Left hindlimb (tissue), 1 donor: Measurements from ENCODE around the gene PIK3C2B.
"Not testable (repeated sequence)": the region's sequence is repeated elsewhere in the genome, so short reads cannot be mapped to it uniquely, and the experiment has no call there.

Experiments
- DNase-seq: peaks from one replicate; pipeline ENCODE4 v3.0.0-alpha.2; 2018

The PIK3C2B gene, protein sequence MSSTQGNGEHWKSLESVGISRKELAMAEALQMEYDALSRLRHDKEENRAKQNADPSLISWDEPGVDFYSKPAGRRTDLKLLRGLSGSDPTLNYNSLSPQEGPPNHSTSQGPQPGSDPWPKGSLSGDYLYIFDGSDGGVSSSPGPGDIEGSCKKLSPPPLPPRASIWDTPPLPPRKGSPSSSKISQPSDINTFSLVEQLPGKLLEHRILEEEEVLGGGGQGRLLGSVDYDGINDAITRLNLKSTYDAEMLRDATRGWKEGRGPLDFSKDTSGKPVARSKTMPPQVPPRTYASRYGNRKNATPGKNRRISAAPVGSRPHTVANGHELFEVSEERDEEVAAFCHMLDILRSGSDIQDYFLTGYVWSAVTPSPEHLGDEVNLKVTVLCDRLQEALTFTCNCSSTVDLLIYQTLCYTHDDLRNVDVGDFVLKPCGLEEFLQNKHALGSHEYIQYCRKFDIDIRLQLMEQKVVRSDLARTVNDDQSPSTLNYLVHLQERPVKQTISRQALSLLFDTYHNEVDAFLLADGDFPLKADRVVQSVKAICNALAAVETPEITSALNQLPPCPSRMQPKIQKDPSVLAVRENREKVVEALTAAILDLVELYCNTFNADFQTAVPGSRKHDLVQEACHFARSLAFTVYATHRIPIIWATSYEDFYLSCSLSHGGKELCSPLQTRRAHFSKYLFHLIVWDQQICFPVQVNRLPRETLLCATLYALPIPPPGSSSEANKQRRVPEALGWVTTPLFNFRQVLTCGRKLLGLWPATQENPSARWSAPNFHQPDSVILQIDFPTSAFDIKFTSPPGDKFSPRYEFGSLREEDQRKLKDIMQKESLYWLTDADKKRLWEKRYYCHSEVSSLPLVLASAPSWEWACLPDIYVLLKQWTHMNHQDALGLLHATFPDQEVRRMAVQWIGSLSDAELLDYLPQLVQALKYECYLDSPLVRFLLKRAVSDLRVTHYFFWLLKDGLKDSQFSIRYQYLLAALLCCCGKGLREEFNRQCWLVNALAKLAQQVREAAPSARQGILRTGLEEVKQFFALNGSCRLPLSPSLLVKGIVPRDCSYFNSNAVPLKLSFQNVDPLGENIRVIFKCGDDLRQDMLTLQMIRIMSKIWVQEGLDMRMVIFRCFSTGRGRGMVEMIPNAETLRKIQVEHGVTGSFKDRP (N-terminal part only)

DNA sequence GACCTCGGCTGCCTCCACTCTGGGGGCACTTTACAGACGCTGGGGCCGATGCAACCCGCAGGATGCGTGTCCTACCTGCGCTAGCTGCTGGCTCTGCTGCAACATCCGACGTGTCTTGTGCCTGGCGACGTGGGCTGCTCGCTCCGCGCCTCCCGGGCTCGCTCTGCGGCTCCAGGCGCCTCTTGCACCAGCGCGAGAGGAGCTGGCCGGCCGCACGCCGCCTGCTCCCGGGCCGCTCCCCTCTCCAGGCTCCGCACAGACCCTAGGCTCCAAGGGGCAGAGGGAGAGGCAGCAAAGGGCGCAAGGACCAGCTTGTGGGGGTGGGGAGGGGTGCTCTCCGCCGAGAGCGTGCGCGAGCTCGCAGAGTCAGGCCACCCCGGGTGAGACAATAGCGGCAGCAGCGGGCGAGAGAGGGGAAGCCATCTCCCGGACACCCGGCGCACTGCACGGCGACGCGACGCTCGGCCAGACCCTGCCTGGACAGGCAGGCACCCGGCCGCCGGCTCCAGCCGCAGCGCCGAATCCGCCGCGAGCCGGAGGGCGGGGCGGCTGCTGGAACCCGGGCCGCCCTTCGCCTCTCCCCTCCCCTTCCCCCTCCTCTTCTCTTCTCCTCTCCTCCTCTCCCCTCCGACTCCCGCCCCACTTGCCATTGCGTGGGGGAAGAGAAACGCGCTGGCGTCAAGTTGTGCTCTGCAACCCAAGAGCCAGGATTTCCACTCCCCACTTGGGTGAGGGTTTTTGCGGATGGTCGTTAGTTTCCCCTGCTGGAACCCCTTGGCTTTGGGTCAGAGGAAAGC lies at the start of gene PIK3C2B:
TSS of gene PIK3C2B (minus strand) at position 525 of the 797 bp plus-strand sequence. CDS start 25,003 bp downstream, outside the sequence.
- DNase-seq: peak; percentile 91

DNA sequence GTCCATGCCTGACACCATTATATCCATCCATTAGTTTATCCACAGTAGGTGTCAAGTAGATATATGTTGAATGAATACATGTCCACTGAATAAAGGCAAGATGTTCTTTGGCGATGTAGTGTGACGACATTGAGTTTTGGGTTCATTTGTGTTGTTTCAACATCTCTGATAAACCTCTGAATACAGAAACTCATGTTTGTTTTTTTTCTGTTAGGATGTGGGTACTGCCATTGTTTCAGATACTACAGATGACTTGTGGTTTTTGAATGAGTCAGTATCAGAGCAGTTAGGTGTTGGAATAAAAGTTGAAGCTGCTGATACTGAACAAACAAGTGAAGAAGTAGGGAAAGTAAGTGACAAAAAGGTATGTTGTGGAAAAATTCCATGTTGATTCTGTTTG lies 49.7 kb upstream of the PIK3C2B start:
- DNase-seq: no peak

DNA sequence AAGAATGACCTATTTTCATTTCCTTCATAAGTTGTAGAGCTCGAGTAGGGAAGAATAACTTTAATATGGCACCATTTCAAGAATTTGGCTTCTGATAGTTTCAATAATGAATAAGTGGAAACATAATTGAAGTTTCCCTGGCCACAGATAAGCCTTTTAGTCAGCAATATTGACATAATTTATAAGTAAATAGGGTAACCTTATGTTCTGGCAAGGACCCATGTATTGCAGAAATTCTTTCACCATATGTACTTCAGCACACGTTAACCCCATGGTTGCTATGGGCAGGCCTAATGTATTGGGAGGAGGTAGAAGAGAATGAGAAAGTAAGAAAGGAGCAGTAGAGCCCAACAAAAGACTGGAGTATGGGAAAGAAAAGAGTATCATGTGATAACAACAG lies 47.0 kb upstream of the PIK3C2B start:
- DNase-seq: no peak

DNA sequence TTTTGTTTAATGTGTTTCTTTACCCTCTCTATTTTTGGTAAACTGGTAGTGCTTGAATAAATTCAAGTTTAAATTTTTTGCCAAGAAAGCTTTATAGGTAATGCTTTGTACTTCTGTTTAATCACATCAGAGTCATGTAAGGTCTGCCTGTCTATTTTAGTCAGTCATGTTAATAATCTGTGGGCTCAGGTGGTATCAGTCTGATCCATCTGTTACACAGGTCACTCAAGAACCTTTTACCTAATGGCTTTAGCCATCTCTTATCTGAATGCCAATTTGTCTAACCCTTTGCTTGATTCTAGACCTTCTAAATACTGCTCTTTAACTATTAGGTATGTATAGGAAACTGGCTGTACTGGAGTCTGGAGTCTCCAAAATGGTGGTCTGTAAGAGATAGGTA lies 38.2 kb upstream of the PIK3C2B start:
- DNase-seq: no peak

- no peak for DNase-seq
These were observed 36.3 kb upstream of the PIK3C2B start for GRCh38 chr1:204530932-204531331.

DNA sequence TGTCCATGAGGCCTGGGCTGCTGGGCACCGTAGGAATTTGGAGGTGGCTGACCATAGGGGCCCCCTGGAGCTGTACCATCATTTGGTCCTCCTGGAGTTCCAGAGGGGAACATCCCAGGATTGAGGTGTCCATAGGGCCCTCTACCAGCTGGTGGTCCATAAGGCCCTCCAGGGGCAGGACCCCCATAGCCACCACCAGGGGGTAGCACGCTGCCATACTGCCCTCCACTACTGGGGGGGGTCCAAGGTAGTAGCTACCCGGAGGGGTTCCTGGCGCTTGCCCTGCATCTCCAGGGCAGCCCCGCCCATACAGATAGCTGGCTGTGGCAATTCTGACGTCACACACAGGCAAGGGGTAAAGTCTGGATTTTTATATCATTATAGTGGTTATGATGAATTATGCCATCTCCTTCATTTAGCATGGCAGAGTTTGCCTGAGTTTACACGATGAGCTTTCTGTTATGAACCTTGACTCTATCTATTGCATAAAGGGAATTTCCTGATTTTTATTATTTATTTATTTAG lies 34.8 kb upstream of the PIK3C2B start:
- no peak for DNase-seq

- no peak for DNase-seq
These were observed 34.1 kb upstream of the PIK3C2B start for GRCh38 chr1:204528677-204529076.

DNA sequence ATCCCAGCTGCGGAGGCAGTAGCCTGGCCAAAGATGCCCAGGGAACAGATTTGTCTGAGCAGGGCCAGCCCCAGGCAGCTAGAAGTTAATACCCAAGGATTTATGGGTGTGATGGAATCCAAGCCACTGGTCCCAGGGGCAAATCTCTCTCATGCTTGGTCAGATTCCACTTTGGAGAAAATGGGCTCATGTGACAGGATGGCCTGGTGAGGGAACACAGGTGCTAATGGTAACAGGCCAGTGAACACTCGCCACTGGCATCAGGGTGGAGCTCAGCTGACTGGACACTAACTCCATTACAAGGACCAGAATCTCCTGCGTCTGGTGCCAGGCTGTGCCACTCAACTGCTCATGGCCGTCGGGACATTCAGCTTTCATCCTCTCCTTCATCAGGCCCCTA lies 33.6 kb upstream of the PIK3C2B start:
- no peak for DNase-seq

DNA sequence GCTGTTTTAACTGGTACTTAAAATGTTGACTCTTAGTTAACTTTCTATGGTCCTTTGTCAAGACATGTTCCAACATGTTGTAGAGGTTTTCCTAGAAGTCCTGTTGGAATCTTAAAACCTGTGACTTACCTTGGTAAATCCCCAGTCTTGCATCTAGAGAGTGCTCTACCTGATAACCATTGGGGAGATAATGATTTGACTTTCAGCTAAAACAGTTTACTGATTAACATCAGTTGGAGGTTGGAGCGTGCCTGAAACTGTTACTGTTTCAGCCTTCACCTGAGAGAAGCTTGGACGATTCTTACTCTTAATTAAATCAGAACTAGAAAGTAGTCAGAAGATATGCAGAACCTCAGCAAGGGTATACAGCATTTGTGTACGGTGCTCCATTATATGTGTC lies 30.4 kb upstream of the PIK3C2B start:
- DNase-seq: no peak

DNA sequence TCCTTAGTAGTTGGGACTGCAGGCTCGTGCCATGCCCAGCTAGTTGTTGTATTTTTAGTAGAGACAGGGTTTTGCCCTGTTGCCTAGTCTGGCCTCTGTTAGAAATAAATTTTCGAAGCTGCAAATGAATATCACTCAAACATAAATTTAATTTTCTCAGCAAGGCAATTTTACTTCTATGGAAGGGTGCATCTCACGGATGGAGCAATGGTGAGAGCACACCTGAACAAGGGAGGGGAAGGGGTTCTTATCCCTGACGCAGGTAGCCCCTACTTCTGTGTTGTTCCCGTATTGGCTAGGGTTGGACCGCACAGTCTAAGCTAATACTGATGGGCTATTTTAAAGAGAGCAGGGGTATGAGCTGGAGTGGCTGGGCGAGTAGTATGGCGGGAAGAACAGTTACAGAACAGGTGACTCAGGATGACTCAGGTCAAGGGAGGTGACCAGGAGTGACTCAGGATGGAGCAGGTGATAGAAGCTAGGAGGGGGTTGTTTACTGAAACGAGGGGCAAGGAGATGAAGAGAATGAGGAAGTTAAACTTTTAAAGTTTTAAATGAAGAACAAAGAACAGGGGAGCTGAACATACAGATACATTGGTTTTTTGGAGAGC lies 29.1 kb upstream of the PIK3C2B start:
- DNase-seq: no peak

DNA sequence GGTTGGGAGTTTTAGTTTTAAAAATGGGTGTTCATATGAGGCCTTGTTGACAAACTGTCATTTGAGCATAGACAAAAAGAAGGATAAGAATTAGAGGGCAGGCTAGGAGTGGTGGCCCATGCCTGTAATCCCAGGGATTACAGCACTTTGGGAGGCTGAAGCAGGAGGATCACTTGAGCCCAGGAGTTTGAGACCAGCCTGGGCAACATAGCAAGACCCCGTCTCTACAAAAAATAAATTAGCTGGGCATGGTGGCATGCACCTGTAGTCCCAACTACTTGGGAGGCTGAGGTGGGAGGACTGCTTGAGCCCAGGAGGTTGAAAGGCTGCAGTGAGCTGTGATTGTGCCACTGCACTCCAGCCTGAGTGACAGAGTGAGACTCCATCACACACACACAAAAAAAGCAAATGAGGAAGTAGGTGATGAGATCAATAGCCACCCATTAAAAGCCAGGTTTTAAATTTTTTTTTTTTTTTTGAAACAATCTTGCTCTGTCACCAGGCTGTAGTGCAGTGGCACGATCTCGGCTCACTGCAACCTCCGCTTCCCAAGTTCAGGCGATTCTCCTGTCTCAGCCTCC lies 27.4 kb upstream of the PIK3C2B start:
- DNase-seq: not testable (repeated sequence)

GRCh38 chr1:204520834-204521709 lies 26.5 kb upstream of the PIK3C2B start:
- DNase-seq: no peak

GRCh38 chr1:204517382-204517781 lies 22.8 kb upstream of the PIK3C2B start:
- not testable (repeated sequence) for DNase-seq

DNA sequence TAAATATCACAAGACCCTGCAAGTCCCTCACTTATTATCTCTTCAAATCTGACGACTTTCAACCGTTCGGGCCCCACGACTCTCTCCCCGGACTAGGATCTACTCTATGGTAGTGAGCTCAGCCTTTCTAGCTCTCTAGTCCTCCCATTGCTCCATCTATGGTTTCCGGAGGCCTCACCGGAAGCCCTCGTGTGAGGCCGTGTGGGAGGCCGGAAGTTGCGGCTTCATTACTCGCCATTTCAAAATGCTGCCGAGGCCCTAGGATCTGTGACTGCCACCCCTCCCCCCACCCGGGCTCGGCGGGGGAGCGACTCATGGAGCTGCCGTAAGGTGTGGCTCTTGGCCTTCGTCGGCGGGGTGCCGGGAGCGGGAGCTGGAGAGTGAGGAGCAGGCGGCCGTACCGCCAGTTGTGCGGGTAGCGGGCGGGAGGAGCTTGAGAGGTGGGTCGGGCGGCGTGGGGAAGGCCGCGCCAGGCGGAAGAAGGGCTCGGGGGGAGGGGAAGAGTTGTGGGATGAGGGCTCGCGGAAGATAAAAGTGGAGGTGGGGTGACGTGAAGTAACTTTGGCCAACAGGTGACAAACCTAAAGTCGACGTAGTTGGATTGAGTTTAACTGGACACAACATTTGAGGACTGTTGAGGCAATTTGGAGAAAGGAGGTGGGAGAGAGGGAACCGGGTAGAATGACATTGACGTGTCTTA lies 21.7 kb upstream of the PIK3C2B start, which contains the start of gene MDM4:
TSS of gene MDM4 (plus strand) at position 227 of the 700 bp plus-strand sequence. CDS start 9,113 bp downstream, outside the sequence.
- peak; percentile 95 for DNase-seq

DNA sequence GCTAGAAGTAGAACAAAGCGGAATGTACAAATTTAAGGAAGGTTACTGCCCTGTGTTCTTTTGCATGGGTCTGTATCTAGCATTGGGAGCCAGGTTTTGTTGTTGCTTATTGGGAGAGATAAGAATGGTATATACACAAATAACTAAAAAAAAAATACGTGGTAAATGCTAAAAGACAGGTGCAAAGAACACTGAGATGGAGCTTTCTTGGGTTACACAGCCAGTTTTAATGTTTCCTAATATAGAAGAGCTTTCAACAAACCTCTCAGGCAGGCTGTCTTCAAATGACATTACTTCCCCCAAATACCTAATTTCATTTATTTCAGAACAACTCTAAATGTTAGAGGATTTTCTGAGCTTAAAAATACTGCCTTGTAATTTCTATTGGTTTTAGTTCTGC lies 20.2 kb upstream of the PIK3C2B start:
- no peak for DNase-seq

DNA sequence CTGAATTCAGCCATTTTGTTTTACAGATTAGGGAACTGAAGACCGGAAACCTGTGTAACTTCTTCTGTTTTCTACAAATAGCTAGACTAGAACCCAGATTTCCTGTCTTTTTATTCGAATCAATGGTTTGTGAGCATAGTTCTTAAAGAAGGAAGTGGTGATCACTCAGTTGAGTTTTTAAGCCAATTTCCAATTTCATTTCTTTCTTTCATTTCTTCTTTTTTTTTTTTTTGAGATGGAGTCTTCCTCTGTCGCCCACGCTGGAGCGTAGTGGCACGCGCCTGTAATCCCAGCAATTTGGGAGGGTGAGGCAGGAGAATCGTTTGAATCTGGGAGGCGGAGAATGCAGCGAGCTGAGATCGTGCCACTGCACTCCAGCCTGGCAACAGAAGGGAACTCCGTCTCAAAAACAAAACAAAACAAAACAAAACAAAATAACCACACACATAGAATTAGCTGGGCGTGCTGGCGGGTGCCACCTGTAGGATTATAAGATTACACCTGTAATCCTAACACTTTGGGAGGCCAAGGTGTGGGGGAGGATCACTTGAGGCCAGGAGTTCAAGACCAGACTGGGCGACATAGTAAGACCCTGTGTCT lies 18.6 kb upstream of the PIK3C2B start:
- no peak for DNase-seq

- no peak for DNase-seq
These were observed 16.8 kb upstream of the PIK3C2B start for GRCh38 chr1:204511366-204511765.

- no peak for DNase-seq
These were observed 14.6 kb upstream of the PIK3C2B start for GRCh38 chr1:204509186-204509635.
